ENCODE measurements around the gene SH2D3A.

SH2D3A gene

DNA sequence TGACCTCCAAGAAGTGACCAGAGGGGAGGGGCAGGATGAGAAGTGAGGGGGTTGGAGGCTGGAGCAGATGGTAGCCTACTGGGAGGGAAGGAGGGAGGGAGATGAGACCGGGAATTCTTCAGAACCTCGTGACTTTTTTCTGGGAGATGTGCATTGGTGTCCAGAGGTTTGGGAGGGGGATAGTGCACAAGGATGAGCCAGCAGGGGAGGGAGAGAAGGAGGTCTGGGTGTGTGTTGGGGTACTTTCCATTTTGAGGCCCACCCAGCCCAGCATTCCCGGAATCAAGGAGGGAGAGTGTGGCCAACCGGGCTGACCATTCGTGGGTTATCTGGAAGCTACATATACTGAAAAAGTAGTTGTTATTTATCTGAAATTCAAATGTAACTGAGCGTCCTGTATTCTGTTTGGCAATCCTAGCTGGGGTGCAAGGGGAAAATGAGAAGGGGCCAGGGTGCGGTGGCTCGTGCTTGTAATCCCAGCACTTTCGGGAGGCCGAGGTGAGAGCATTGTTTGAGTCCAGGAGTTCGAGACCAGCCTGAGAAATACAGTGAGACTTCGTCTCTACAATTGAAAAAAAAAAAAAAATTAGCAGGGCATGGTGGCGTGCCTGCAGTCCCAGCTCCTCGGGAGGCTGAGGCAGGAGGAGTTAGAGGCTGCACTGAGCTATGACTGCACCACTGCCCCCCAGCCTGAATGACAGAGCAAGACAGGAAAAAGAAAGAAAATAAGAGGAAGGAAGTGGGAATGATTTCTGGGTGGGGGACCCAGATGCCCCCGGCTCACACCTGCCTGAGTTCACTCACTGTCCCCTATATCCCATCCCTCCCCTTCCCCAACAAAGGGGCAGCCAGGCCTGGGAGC lies 42.4 kb downstream of the SH2D3A start:
- H3K18ac ChIP-seq (ENCODE audit: low read depth in 1 of 2, low read length in 2 of 2): no peak overlapping the region
- no peak overlapping the region for H2AFZ ChIP-seq (ENCODE audit: low read depth, low read length)
- no peak overlapping the region for H2BK15ac ChIP-seq (ENCODE audit: low read depth, poor library complexity, severe bottlenecking)
- H3K4me3 ChIP-seq (ENCODE audit: insufficient read depth in 1 of 2, low read depth in 1 of 2, low read length in 2 of 2): no peak overlapping the region
- peak overlapping the region; percentile 46 for H3K27ac ChIP-seq (ENCODE audit: low read length, poor library complexity, severe bottlenecking)
- H4K91ac ChIP-seq (ENCODE audit: low read length): no peak overlapping the region
- no peak overlapping the region for H3K9ac ChIP-seq (ENCODE audit: low read length)
- no peak overlapping the region for H3K4ac ChIP-seq (ENCODE audit: low read depth in 1 of 2, low read length in 2 of 2)
- H2AK5ac ChIP-seq (ENCODE audit: low read length, severe bottlenecking): peak overlapping the region; percentile 74
- 79% methylated on average over 15 of the region's 15 CpGs for WGBS
- no peak overlapping the region for H3K23ac ChIP-seq (ENCODE audit: low read length in 2 of 2)
- no peak for DNase-seq
- H3K4me2 ChIP-seq (ENCODE audit: low read length, poor library complexity, severe bottlenecking): peak overlapping the region; percentile 20
- no peak overlapping the region for H2BK120ac ChIP-seq (ENCODE audit: low read depth, low read length)
- H3K14ac ChIP-seq (ENCODE audit: low read length in 2 of 2): no peak overlapping the region
- H3K27me3 ChIP-seq (ENCODE audit: control insufficient read depth in 1 of 2, insufficient read depth in 1 of 2, low read length in 2 of 2): peaks cover 0 to 2% of the 10 kb centered on the region in 2 experiments
- no peak overlapping the region for H4K8ac ChIP-seq (ENCODE audit: low read length)
- peaks cover 3 to 4% of the 10 kb centered on the region in 2 experiments for H3K36me3 ChIP-seq (ENCODE audit: control insufficient read depth in 1 of 2, insufficient read depth in 2 of 2, low read depth in 1 of 2, low read length in 2 of 2)
- no peaks in the 10 kb centered on the region for H3K9me3 ChIP-seq (ENCODE audit: control insufficient read depth, low read length)
- no peak overlapping the region for H2BK5ac ChIP-seq (ENCODE audit: low read depth, low read length, poor library complexity, severe bottlenecking)
- H2BK12ac ChIP-seq (ENCODE audit: low read length in 2 of 2): no peak overlapping the region
- H3K79me1 ChIP-seq (replicated peaks; ENCODE audit: low read length, poor library complexity, severe bottlenecking): no peaks in the 10 kb centered on the region
- H3K4me1 ChIP-seq (ENCODE audit: control insufficient read depth, insufficient read depth, low read depth, low read length): peaks cover 27% of the 10 kb centered on the region

DNA sequence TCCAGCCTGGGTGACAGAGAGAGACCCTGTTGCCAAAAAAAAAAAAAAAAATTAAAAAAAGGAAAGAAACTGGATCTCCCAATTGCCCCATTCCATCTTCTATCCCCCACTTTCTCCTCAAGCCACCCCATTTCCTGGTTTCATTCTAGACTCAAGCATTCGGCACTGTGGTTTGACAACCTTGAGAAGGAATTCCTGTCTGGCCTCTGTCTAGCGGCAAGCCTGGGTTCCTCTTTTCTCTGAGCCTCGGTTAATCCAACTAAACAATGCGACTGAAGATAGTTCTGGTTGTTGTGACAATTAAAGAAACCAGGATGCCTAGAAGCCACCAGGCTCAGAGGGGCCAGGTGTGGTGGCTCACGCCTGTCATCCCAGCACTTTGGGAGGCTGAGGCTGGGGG lies 43.5 kb downstream of the SH2D3A start:
- DNase-seq: no peak
- Histone ChIP-seq H3K23ac (ENCODE audit: low read length in 2 of 2) (no peak overlapping the region), H3K4ac (ENCODE audit: low read depth in 1 of 2, low read length in 2 of 2) (no peak overlapping the region), H2BK12ac (ENCODE audit: low read length in 2 of 2) (no peak overlapping the region), H2BK5ac (ENCODE audit: low read depth, low read length, poor library complexity, severe bottlenecking) (no peak overlapping the region), H3K9me3 (ENCODE audit: control insufficient read depth, low read length) (no peaks in the 10 kb centered on the region), H3K9ac (ENCODE audit: low read length) (no peak overlapping the region), H3K27me3 (ENCODE audit: control insufficient read depth in 1 of 2, insufficient read depth in 1 of 2, low read length in 2 of 2) (peaks cover 0 to 6% of the 10 kb centered on the region in 2 experiments), H3K79me1 (replicated peaks; ENCODE audit: low read length, poor library complexity, severe bottlenecking) (no peaks in the 10 kb centered on the region), H3K18ac (ENCODE audit: low read depth in 1 of 2, low read length in 2 of 2) (no peak overlapping the region), H2AK5ac (ENCODE audit: low read length, severe bottlenecking) (peak overlapping the region; percentile 68), H4K8ac (ENCODE audit: low read length) (no peak overlapping the region), H3K36me3 (ENCODE audit: control insufficient read depth in 1 of 2, insufficient read depth in 2 of 2, low read depth in 1 of 2, low read length in 2 of 2) (peaks cover 1 to 3% of the 10 kb centered on the region in 2 experiments), H2AFZ (ENCODE audit: low read depth, low read length) (no peak overlapping the region), H2BK120ac (ENCODE audit: low read depth, low read length) (no peak overlapping the region), H3K27ac (ENCODE audit: low read length, poor library complexity, severe bottlenecking) (no peak overlapping the region), H3K14ac (ENCODE audit: low read length in 2 of 2) (no peak overlapping the region), H2BK15ac (ENCODE audit: low read depth, poor library complexity, severe bottlenecking) (no peak overlapping the region), H3K4me1 (ENCODE audit: control insufficient read depth, insufficient read depth, low read depth, low read length) (peaks cover 27% of the 10 kb centered on the region), H3K4me2 (ENCODE audit: low read length, poor library complexity, severe bottlenecking) (no peak overlapping the region), H4K91ac (ENCODE audit: low read length) (no peak overlapping the region), H3K4me3 (ENCODE audit: insufficient read depth in 1 of 2, low read depth in 1 of 2, low read length in 2 of 2) (no peak overlapping the region)
- 84% methylated on average over 5 of the region's 5 CpGs for WGBS

DNA sequence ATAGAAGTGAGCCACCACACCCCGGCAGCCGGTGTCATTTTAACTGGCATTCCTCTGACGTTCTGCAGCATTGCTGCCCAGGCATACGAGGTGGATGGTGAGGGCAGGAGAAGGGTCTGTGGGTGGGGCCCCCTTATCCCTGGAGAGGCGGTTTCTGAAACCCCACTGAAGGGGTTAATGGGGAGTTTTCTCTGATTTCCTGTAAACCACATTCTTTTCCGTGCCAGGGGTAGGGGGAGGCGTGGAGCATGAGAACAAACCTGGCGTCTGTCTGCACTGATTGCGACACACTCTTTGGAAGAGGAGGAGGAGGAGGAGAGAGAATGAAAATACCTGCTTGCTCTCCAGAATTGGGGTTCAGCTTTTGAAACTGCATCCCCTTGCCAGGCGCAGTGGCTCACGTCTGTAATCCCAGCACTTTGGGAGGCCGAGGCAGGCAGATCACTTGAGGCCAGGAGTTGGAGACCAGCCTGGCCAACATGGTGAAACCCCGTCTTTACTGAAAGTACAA lies 44.1 kb downstream of the SH2D3A start:
- no peak overlapping the region for H3K4me3 ChIP-seq (ENCODE audit: insufficient read depth in 1 of 2, low read depth in 1 of 2, low read length in 2 of 2)
- WGBS: 50% methylated on average over 13 of the region's 13 CpGs
- H3K23ac ChIP-seq (ENCODE audit: low read length in 2 of 2): no peak overlapping the region

DNA sequence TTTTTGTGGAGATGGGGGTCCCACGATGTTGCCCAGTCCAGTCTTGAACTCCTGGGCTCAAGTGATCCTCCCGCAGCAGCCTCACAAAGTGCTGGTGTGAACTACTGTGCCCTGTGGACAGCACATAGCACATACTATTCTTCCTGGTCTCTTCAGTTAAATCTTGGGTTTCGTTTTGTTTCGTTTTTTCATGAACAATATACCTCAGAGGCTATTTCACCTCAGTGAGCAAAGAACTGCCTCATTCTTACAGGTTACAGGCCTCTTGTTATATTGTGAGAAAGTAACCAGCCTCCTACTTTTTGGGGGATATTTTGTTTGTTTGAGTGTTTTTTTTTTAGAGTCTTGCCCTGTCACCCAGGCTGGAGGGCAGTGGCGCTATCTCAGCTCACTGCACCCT lies 45.5 kb downstream of the SH2D3A start:
- Histone ChIP-seq H4K91ac (ENCODE audit: low read length) (no peak overlapping the region), H3K27ac (ENCODE audit: low read length, poor library complexity, severe bottlenecking) (no peak overlapping the region), H2BK5ac (ENCODE audit: low read depth, low read length, poor library complexity, severe bottlenecking) (no peak overlapping the region), H2BK12ac (ENCODE audit: low read length in 2 of 2) (no peak overlapping the region), H2BK15ac (ENCODE audit: low read depth, poor library complexity, severe bottlenecking) (no peak overlapping the region), H2BK120ac (ENCODE audit: low read depth, low read length) (no peak overlapping the region), H3K4me1 (ENCODE audit: control insufficient read depth, insufficient read depth, low read depth, low read length) (peaks cover 25% of the 10 kb centered on the region), H3K4ac (ENCODE audit: low read depth in 1 of 2, low read length in 2 of 2) (no peak overlapping the region), H3K18ac (ENCODE audit: low read depth in 1 of 2, low read length in 2 of 2) (no peak overlapping the region), H3K36me3 (ENCODE audit: control insufficient read depth in 1 of 2, insufficient read depth in 2 of 2, low read depth in 1 of 2, low read length in 2 of 2) (peaks cover 3 to 11% of the 10 kb centered on the region in 2 experiments), H3K9me3 (ENCODE audit: control insufficient read depth, low read length) (no peaks in the 10 kb centered on the region), H3K9ac (ENCODE audit: low read length) (no peak overlapping the region), H4K8ac (ENCODE audit: low read length) (no peak overlapping the region), H3K4me3 (ENCODE audit: insufficient read depth in 1 of 2, low read depth in 1 of 2, low read length in 2 of 2) (no peak overlapping the region), H2AK5ac (ENCODE audit: low read length, severe bottlenecking) (no peak overlapping the region), H3K27me3 (ENCODE audit: control insufficient read depth in 1 of 2, insufficient read depth in 1 of 2, low read length in 2 of 2) (peaks cover 0 to 6% of the 10 kb centered on the region in 2 experiments), H3K79me1 (replicated peaks; ENCODE audit: low read length, poor library complexity, severe bottlenecking) (no peaks in the 10 kb centered on the region), H3K14ac (ENCODE audit: low read length in 2 of 2) (no peak overlapping the region), H3K4me2 (ENCODE audit: low read length, poor library complexity, severe bottlenecking) (no peak overlapping the region), H2AFZ (ENCODE audit: low read depth, low read length) (no peak overlapping the region), H3K23ac (ENCODE audit: low read length in 2 of 2) (no peak overlapping the region)
- no peak for DNase-seq
- 62% methylated on average over 4 of the region's 5 CpGs for WGBS

More for the DNA sequence above, 44.1 kb downstream of the SH2D3A start:
- H2BK15ac ChIP-seq (ENCODE audit: low read depth, poor library complexity, severe bottlenecking): no peak overlapping the region
- no peak overlapping the region for H4K8ac ChIP-seq (ENCODE audit: low read length)
- H3K14ac ChIP-seq (ENCODE audit: low read length in 2 of 2): no peak overlapping the region
- H4K91ac ChIP-seq (ENCODE audit: low read length): no peak overlapping the region
- DNase-seq: peak; percentile 24
- no peak overlapping the region for H3K9ac ChIP-seq (ENCODE audit: low read length)
- no peak overlapping the region for H3K18ac ChIP-seq (ENCODE audit: low read depth in 1 of 2, low read length in 2 of 2)
- no peak overlapping the region for H2BK12ac ChIP-seq (ENCODE audit: low read length in 2 of 2)
- H3K4me1 ChIP-seq (ENCODE audit: control insufficient read depth, insufficient read depth, low read depth, low read length): peaks cover 26% of the 10 kb centered on the region
- H2BK5ac ChIP-seq (ENCODE audit: low read depth, low read length, poor library complexity, severe bottlenecking): no peak overlapping the region
- no peak overlapping the region for H2AFZ ChIP-seq (ENCODE audit: low read depth, low read length)
- H3K36me3 ChIP-seq (ENCODE audit: control insufficient read depth in 1 of 2, insufficient read depth in 2 of 2, low read depth in 1 of 2, low read length in 2 of 2): peaks cover 0 to 3% of the 10 kb centered on the region in 2 experiments
- no peaks in the 10 kb centered on the region for H3K79me1 ChIP-seq (replicated peaks; ENCODE audit: low read length, poor library complexity, severe bottlenecking)
- H2AK5ac ChIP-seq (ENCODE audit: low read length, severe bottlenecking): no peak overlapping the region
- H3K4me2 ChIP-seq (ENCODE audit: low read length, poor library complexity, severe bottlenecking): no peak overlapping the region
- H3K27ac ChIP-seq (ENCODE audit: low read length, poor library complexity, severe bottlenecking): no peak overlapping the region
- H3K9me3 ChIP-seq (ENCODE audit: control insufficient read depth, low read length): no peaks in the 10 kb centered on the region
- peaks cover 0 to 6% of the 10 kb centered on the region in 2 experiments for H3K27me3 ChIP-seq (ENCODE audit: control insufficient read depth in 1 of 2, insufficient read depth in 1 of 2, low read length in 2 of 2)
- no peak overlapping the region for H3K4ac ChIP-seq (ENCODE audit: low read depth in 1 of 2, low read length in 2 of 2)
- no peak overlapping the region for H2BK120ac ChIP-seq (ENCODE audit: low read depth, low read length)
